Measurements from ENCODE around the gene RNFT2.

Gene RNFT2

GRCh38 chr12:116792403-116792802 lies 54.3 kb downstream of the RNFT2 start:
- no peak for TF ChIP-seq CTCF (conservative IDR thresholded peaks at IDR 0.05; ENCODE audit: control insufficient read depth, insufficient read depth, low read depth, low read length)
- DNase-seq (ENCODE audit: low read depth): no peak
- no peak overlapping the region for H3K4me3 ChIP-seq (ENCODE audit: control insufficient read depth, low read depth, low read length)

DNA sequence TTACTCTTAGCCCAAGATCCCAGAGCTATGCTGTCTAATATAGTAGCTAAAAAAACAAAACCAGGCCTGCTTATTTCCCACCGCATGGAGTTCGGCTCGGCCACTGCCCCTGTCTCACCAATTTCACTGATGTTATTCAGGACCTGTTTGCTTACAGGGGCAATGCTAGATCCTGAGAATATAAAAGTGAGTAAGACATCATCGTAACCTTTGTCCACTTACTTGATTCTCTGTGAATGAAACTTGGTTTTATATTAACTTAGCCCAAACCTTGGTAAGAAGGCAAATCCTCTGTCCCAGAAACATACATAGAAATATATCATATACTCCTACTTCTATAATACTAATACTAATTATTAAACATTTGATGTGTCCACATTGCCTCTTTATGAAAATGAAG lies 56.6 kb downstream of the RNFT2 start:
- H3K4me3 ChIP-seq (ENCODE audit: control insufficient read depth, low read depth, low read length): no peak overlapping the region
- DNase-seq (ENCODE audit: low read depth): no peak
- TF ChIP-seq CTCF (conservative IDR thresholded peaks at IDR 0.05; ENCODE audit: control insufficient read depth, insufficient read depth, low read depth, low read length): no peak

DNA sequence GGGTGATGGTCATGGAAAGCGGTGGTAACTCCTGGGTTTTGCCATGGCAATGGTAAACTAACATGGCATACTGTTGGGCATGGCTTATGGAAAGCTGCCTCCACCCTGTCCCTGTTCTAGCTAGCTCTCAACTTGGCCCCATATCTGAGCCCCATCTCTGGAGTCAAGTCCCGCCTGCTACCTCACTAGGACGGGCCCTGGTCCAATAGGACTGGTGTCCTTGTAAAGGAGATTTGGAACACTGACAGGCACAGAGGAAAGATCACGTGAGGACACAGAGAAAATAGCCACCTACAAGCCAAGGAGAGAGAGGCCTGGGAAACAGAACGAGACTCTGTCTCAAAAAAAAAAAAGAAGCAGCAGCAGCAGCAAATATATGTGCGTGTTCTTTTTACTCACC lies 59.8 kb downstream of the RNFT2 start:
- DNase-seq (ENCODE audit: low read depth): no peak
- no peak overlapping the region for H3K4me3 ChIP-seq (ENCODE audit: control insufficient read depth, low read depth, low read length)
- no peak for TF ChIP-seq CTCF (conservative IDR thresholded peaks at IDR 0.05; ENCODE audit: control insufficient read depth, insufficient read depth, low read depth, low read length)

DNA sequence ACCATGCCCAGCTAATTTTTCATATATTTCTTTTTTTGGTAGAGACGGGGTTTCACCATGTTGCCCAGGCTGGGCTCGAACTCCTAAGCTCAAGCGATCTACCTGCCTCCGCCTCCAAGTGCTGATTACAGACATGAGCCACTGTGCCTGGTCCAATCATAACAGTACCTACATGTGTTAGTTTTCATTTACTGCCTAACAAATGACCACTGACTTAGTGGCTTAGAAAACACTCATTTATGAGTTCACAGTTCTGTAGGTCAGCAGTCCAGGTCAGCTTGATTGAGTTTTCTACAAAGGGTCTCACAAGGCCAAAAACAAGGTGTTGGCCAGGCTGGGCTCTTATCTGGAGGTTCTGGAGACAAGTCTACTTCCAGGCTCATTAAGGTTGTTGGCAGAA lies 60.6 kb downstream of the RNFT2 start:
- TF ChIP-seq CTCF (conservative IDR thresholded peaks at IDR 0.05; ENCODE audit: control insufficient read depth, insufficient read depth, low read depth, low read length): no peak
- H3K4me3 ChIP-seq (ENCODE audit: control insufficient read depth, low read depth, low read length): no peak overlapping the region
- no peak for DNase-seq (ENCODE audit: low read depth)

DNA sequence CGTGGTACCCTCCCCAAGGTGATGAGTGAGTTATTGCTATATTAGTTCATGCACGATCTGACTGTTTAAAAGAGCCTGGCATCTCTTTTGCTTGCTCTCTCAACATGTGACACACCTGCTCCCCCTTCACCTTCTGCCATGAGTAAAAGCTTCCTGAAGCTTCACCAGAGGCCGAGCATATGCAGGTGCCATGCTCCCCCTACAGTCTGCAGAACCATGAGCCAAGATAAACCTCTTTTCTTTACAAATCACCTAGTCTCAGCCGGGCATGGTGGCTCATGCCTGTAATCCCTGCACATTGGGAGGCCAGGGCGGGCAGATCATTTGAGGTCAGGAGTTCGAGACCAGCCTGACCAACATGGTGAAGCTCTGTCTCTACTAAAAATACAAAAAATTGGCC lies 61.8 kb downstream of the RNFT2 start:
- DNase-seq (ENCODE audit: low read depth): no peak
- no peak overlapping the region for H3K4me3 ChIP-seq (ENCODE audit: control insufficient read depth, low read depth, low read length)
- no peak for TF ChIP-seq CTCF (conservative IDR thresholded peaks at IDR 0.05; ENCODE audit: control insufficient read depth, insufficient read depth, low read depth, low read length)

GRCh38 chr12:116800918-116801317 lies 62.8 kb downstream of the RNFT2 start:
- no peak overlapping the region for H3K4me3 ChIP-seq (ENCODE audit: control insufficient read depth, low read depth, low read length)
- no peak for DNase-seq (ENCODE audit: low read depth)
- TF ChIP-seq CTCF (conservative IDR thresholded peaks at IDR 0.05; ENCODE audit: control insufficient read depth, insufficient read depth, low read depth, low read length): no peak

GRCh38 chr12:116802018-116802417 lies 63.9 kb downstream of the RNFT2 start:
- no peak overlapping the region for H3K4me3 ChIP-seq (ENCODE audit: control insufficient read depth, low read depth, low read length)
- DNase-seq (ENCODE audit: low read depth): no peak
- TF ChIP-seq CTCF (conservative IDR thresholded peaks at IDR 0.05; ENCODE audit: control insufficient read depth, insufficient read depth, low read depth, low read length): no peak
